Glutamatergic neuron (in vitro differentiated cells): Measurements from ENCODE around the gene SST. TPM values are rescaled to one million over a fixed set of nuclear protein-coding genes. Genes with fewer than 3 reads are reported as not detected.

Source experiments
- DNase-seq: peaks from one replicate; pipeline ENCODE4 v3.0.0; 2022
- H3K27ac Mint-ChIP-seq: one replicate; pipeline ENCODE4 v1.8.0; 2020; ENCODE audit warnings: mild to moderate bottlenecking, mixed read lengths, inconsistent platforms; ENCODE audit not compliant: unreplicated experiment
- H3K27me3 Mint-ChIP-seq: one replicate; pipeline ENCODE4 v1.8.0; 2020; ENCODE audit warnings: mild to moderate bottlenecking, moderate library complexity, mixed read lengths, inconsistent platforms; ENCODE audit not compliant: unreplicated experiment
- H3K36me3 Mint-ChIP-seq: one replicate; pipeline ENCODE4 v1.8.0; 2020; ENCODE audit warnings: mild to moderate bottlenecking, mixed read lengths, inconsistent platforms; ENCODE audit not compliant: unreplicated experiment
- H3K4me1 Mint-ChIP-seq: one replicate; pipeline ENCODE4 v1.8.0; 2020; ENCODE audit warnings: mild to moderate bottlenecking, low read depth, mixed read lengths, inconsistent platforms; ENCODE audit not compliant: unreplicated experiment
- H3K4me3 Mint-ChIP-seq: one replicate; pipeline ENCODE4 v1.8.0; 2020; ENCODE audit warnings: mild to moderate bottlenecking, mixed read lengths, inconsistent platforms; ENCODE audit not compliant: unreplicated experiment
- H3K9me3 Mint-ChIP-seq: one replicate; pipeline ENCODE4 v1.8.0; 2020; ENCODE audit warnings: mild to moderate bottlenecking, moderate library complexity, mixed read lengths, inconsistent platforms; ENCODE audit not compliant: unreplicated experiment
- CTCF ChIP-seq: fragments of 200-600 bp; sonication (generic); IDR thresholded peaks from one replicate; pipeline ENCODE4 v1.5.0; 2021; ENCODE audit not compliant: partially characterized antibody, unreplicated experiment
- total RNA-seq: library from RNA; stranded (reverse); fragmentation: NEBNext Ultra II Directional; extraction: Animal tissue kit (Norgen Biotek cat#: 25700); gene quantifications from one replicate; pipeline ENCODE4 v1.2.1, GENCODE V29; 2021; ENCODE audit not compliant: unreplicated experiment

Gene SST
- total RNA-seq, 1 donor from 2014 or later = 1,741 TPM

GRCh38 chr3:187665010-187665409 is 5.2 kb downstream of the SST start:
- Mint-ChIP-seq H3K27me3 (peaks cover 4% of the 10 kb centered on the region), H3K4me3 (no peak overlapping the region), H3K36me3 (no peaks in the 10 kb centered on the region), H3K9me3 (peaks cover 5% of the 10 kb centered on the region), H3K4me1 (no peaks in the 10 kb centered on the region), H3K27ac (no peak overlapping the region)
- DNase-seq = no peak
- no peak for TF ChIP-seq CTCF

GRCh38 chr3:187662848-187663409 is 7.3 kb downstream of the SST start:
- no peak for DNase-seq
- no peaks in the 10 kb centered on the region for H3K36me3 Mint-ChIP-seq
- TF ChIP-seq CTCF = no peak
- no peak overlapping the region for H3K27ac Mint-ChIP-seq
- no peak overlapping the region for H3K4me3 Mint-ChIP-seq
- no peaks in the 10 kb centered on the region for H3K4me1 Mint-ChIP-seq
- H3K9me3 Mint-ChIP-seq = peaks cover 3% of the 10 kb centered on the region
- H3K27me3 Mint-ChIP-seq = no peaks in the 10 kb centered on the region

GRCh38 chr3:187661267-187661666 is 8.9 kb downstream of the SST start:
- Mint-ChIP-seq H3K36me3 (no peaks in the 10 kb centered on the region), H3K27ac (no peak overlapping the region), H3K9me3 (peaks cover 2% of the 10 kb centered on the region), H3K27me3 (no peaks in the 10 kb centered on the region), H3K4me3 (no peak overlapping the region), H3K4me1 (no peaks in the 10 kb centered on the region)
- no peak for DNase-seq
- TF ChIP-seq CTCF = no peak

- no peak for DNase-seq
- Mint-ChIP-seq H3K27me3 (peaks cover 1% of the 10 kb centered on the region), H3K9me3 (peaks cover 6% of the 10 kb centered on the region), H3K4me1 (no peaks in the 10 kb centered on the region), H3K27ac (no peak overlapping the region), H3K36me3 (peaks cover 5% of the 10 kb centered on the region), H3K4me3 (no peak overlapping the region)
- no peak for TF ChIP-seq CTCF
Observed at GRCh38 chr3:187651282-187651681, 18.9 kb downstream of the SST start.

GRCh38 chr3:187648177-187648576 is 22.0 kb downstream of the SST start:
- H3K9me3 Mint-ChIP-seq = peaks cover 7% of the 10 kb centered on the region
- H3K4me1 Mint-ChIP-seq = peaks cover 3% of the 10 kb centered on the region
- H3K27ac Mint-ChIP-seq = no peak overlapping the region
- peaks cover 5% of the 10 kb centered on the region for H3K36me3 Mint-ChIP-seq
- no peak for TF ChIP-seq CTCF
- peaks cover 1% of the 10 kb centered on the region for H3K27me3 Mint-ChIP-seq
- H3K4me3 Mint-ChIP-seq = no peak overlapping the region
- no peak for DNase-seq
